Nephron progenitor cell (in vitro differentiated cells): ENCODE results near the gene WDR88.
"Not testable (repeated sequence)": the region's sequence is repeated elsewhere in the genome, so short reads cannot be mapped to it uniquely, and the experiment has no call there.

Source experiments
- DNase-seq: peaks from one replicate; pipeline ENCODE4 v3.0.0; 2021
- H3K27ac Mint-ChIP-seq: 2 replicates; pipeline ENCODE4 v1.8.0; 2021; ENCODE audit warnings: mild to moderate bottlenecking, moderate library complexity, mixed read lengths
- H3K27me3 Mint-ChIP-seq: 2 replicates; pipeline ENCODE4 v1.8.0; 2021; ENCODE audit warnings: mild to moderate bottlenecking, low read depth, mixed read lengths; ENCODE audit not compliant: poor library complexity
- H3K36me3 Mint-ChIP-seq: 2 replicates; pipeline ENCODE4 v1.8.0; 2021; ENCODE audit warnings: low read depth, mixed read lengths
- H3K4me1 Mint-ChIP-seq: 2 replicates; pipeline ENCODE4 v1.8.0; 2021; ENCODE audit warnings: mixed read lengths
- H3K4me3 Mint-ChIP-seq: 2 replicates; pipeline ENCODE4 v1.8.0; 2021; ENCODE audit warnings: mild to moderate bottlenecking, moderate library complexity, mixed read lengths
- H3K9me3 Mint-ChIP-seq: 2 replicates; pipeline ENCODE4 v1.8.0; 2021; ENCODE audit warnings: mild to moderate bottlenecking, moderate library complexity, mixed read lengths
- CTCF ChIP-seq: fragments of 200-600 bp; sonication (generic); IDR thresholded peaks from 2 replicates; pipeline ENCODE4 v1.5.0; 2021; ENCODE audit warnings: antibody characterized with exemption

WDR88 gene

GRCh38 chr19:33158365-33158764 is 26.5 kb downstream of the WDR88 start:
- H3K27me3 Mint-ChIP-seq: peaks cover 4% of the 10 kb centered on the region
- TF ChIP-seq CTCF: no peak
- H3K4me1 Mint-ChIP-seq: peaks cover 5% of the 10 kb centered on the region
- H3K4me3 Mint-ChIP-seq: no peak overlapping the region
- peaks cover 14% of the 10 kb centered on the region for H3K36me3 Mint-ChIP-seq
- H3K9me3 Mint-ChIP-seq: peaks cover 9% of the 10 kb centered on the region
- DNase-seq: no peak
- no peak overlapping the region for H3K27ac Mint-ChIP-seq

- no peak for DNase-seq
Observed at GRCh38 chr19:33159149-33159548, 27.2 kb downstream of the WDR88 start.

GRCh38 chr19:33159893-33160292 is 28.0 kb downstream of the WDR88 start:
- no peak for DNase-seq
- no peak for TF ChIP-seq CTCF
- Mint-ChIP-seq H3K4me1 (peaks cover 5% of the 10 kb centered on the region), H3K9me3 (peaks cover 17% of the 10 kb centered on the region), H3K27ac (no peak overlapping the region), H3K27me3 (no peaks in the 10 kb centered on the region), H3K4me3 (no peak overlapping the region), H3K36me3 (peaks cover 14% of the 10 kb centered on the region)

More at GRCh38 chr19:33159149-33159548, 27.2 kb downstream of the WDR88 start:
- H3K27me3 Mint-ChIP-seq: peaks cover 3% of the 10 kb centered on the region
- no peak overlapping the region for H3K4me3 Mint-ChIP-seq
- no peak for TF ChIP-seq CTCF
- H3K27ac Mint-ChIP-seq: no peak overlapping the region
- H3K36me3 Mint-ChIP-seq: peaks cover 14% of the 10 kb centered on the region
- peaks cover 5% of the 10 kb centered on the region for H3K4me1 Mint-ChIP-seq
- H3K9me3 Mint-ChIP-seq: peaks cover 13% of the 10 kb centered on the region

- no peak for DNase-seq
- no peak overlapping the region for H3K27ac Mint-ChIP-seq
- peaks cover 14% of the 10 kb centered on the region for H3K36me3 Mint-ChIP-seq
- peaks cover 5% of the 10 kb centered on the region for H3K4me1 Mint-ChIP-seq
- no peak for TF ChIP-seq CTCF
- H3K27me3 Mint-ChIP-seq: no peaks in the 10 kb centered on the region
- peaks cover 24% of the 10 kb centered on the region for H3K9me3 Mint-ChIP-seq
- H3K4me3 Mint-ChIP-seq: no peak overlapping the region
Observed at GRCh38 chr19:33161201-33161600, 29.3 kb downstream of the WDR88 start.

- no peaks in the 10 kb centered on the region for H3K27me3 Mint-ChIP-seq
- H3K4me3 Mint-ChIP-seq: no peak overlapping the region
- no peak for DNase-seq
- no peak for TF ChIP-seq CTCF
- peaks cover 39% of the 10 kb centered on the region for H3K9me3 Mint-ChIP-seq
- peaks cover 5% of the 10 kb centered on the region for H3K4me1 Mint-ChIP-seq
- H3K36me3 Mint-ChIP-seq: peaks cover 22% of the 10 kb centered on the region
- no peak overlapping the region for H3K27ac Mint-ChIP-seq
Observed at GRCh38 chr19:33163481-33163880, 31.6 kb downstream of the WDR88 start.

GRCh38 chr19:33166037-33166436 is 34.1 kb downstream of the WDR88 start:
- H3K27ac Mint-ChIP-seq, H3K4me3 Mint-ChIP-seq, H3K27me3 Mint-ChIP-seq, H3K4me1 Mint-ChIP-seq, DNase-seq: not testable (repeated sequence)
- Mint-ChIP-seq H3K9me3 (peaks cover 39% of the 10 kb centered on the region), H3K36me3 (peaks cover 17% of the 10 kb centered on the region)
